GM13976 (cell line): Measurements from ENCODE around the gene FLT1.

Experiments used
- DNase-seq: peaks from one replicate; pipeline ENCODE4 v3.0.0; 2012; ENCODE audit warnings: low spot score
- CTCF ChIP-seq: IDR thresholded peaks from 2 replicates; pipeline ENCODE4 v1.5.1; 2012; ENCODE audit warnings: borderline replicate concordance, mild to moderate bottlenecking; ENCODE audit not compliant: insufficient read depth; ENCODE audit errors: extremely low read depth, missing control alignments, control extremely low read depth
- in situ Hi-C: fragments of 300-500 bp; cut with MboI; formaldehyde crosslinking; loops from one replicate; pipeline ENCODE4 v1.12.0; 2022; ENCODE audit warnings: low sequenced_read_pairs, mixed read lengths, inconsistent platforms; ENCODE audit not compliant: unreplicated experiment

Gene FLT1

GRCh38 chr13:28510542-28510941 lies 15.6 kb upstream of the FLT1 start:
- in situ Hi-C loops: no loop called here
- no peak for DNase-seq
- TF ChIP-seq CTCF: no peak

GRCh38 chr13:28510066-28510465 lies 15.1 kb upstream of the FLT1 start:
- in situ Hi-C loops: no loop called here
- no peak for DNase-seq
- TF ChIP-seq CTCF: no peak

GRCh38 chr13:28505543-28506135 lies 10.7 kb upstream of the FLT1 start:
- no peak for DNase-seq
- in situ Hi-C loops: no loop called here
- no peak for TF ChIP-seq CTCF

GRCh38 chr13:28503182-28503967 lies 8.4 kb upstream of the FLT1 start:
- TF ChIP-seq CTCF: no peak
- in situ Hi-C loops: no loop called here
- no peak for DNase-seq

- in situ Hi-C loops: no loop called here
- no peak for TF ChIP-seq CTCF
- DNase-seq: no peak
These were observed 6.6 kb upstream of the FLT1 start for GRCh38 chr13:28501547-28501946.

GRCh38 chr13:28499609-28500008 lies 4.7 kb upstream of the FLT1 start:
- DNase-seq: no peak
- in situ Hi-C loops: no loop called here
- no peak for TF ChIP-seq CTCF
